BE2C (cell line): ENCODE results near the gene CNBP.
A peak's percentile ranks its signal among the peaks of the same experiment; 100 is the strongest.
"Not testable (repeated sequence)": the region's sequence is repeated elsewhere in the genome, so short reads cannot be mapped to it uniquely, and the experiment has no call there.

Experiments used
- DNase-seq: peaks from one replicate; pipeline ENCODE4 v3.0.0-alpha.2; 2020
- H3K27me3 ChIP-seq: fragments of 250-450 bp; sonication (Bioruptor Pico); 2 replicates; pipeline ENCODE4 v1.5.1; 2020; ENCODE audit warnings: mild to moderate bottlenecking
- H3K36me3 ChIP-seq: fragments of 250-450 bp; sonication (Bioruptor Pico); 2 replicates; pipeline ENCODE4 v1.5.1; 2020; ENCODE audit warnings: mild to moderate bottlenecking
- H3K4me1 ChIP-seq: fragments of 250-450 bp; sonication (Bioruptor Pico); 2 replicates; pipeline ENCODE4 v1.5.1; 2020
- H3K4me3 ChIP-seq: 2 replicates; pipeline ENCODE4 v1.5.1; 2011; ENCODE audit warnings: low read depth, low read length
- H3K9me3 ChIP-seq: fragments of 250-450 bp; sonication (Bioruptor Pico); 2 replicates; pipeline ENCODE4 v1.5.1; 2020
- CTCF ChIP-seq: IDR thresholded peaks from 2 replicates; pipeline ENCODE4 v1.5.1; 2012; ENCODE audit warnings: mild to moderate bottlenecking, low read depth, low read length

CNBP gene

GRCh38 chr3:129224984-129225393 lies 41.3 kb upstream of the CNBP start:
- Histone ChIP-seq H3K4me1 (peaks cover 2% of the 10 kb centered on the region; the same call in 1 of the 2 replicates), H3K27me3 (no peaks in the 10 kb centered on the region), H3K9me3 (no peaks in the 10 kb centered on the region), H3K4me3 (peak overlapping the region; percentile 43), H3K36me3 (no peaks in the 10 kb centered on the region)
- DNase-seq = peak; percentile 53
- no peak for TF ChIP-seq CTCF

GRCh38 chr3:129224387-129224786 lies 40.7 kb upstream of the CNBP start:
- not testable (repeated sequence) for H3K9me3 ChIP-seq, DNase-seq, H3K4me3 ChIP-seq, H3K27me3 ChIP-seq, H3K4me1 ChIP-seq, H3K36me3 ChIP-seq

- H3K9me3 ChIP-seq = no peaks in the 10 kb centered on the region
- no peak overlapping the region for H3K4me3 ChIP-seq
- H3K27me3 ChIP-seq = no peaks in the 10 kb centered on the region
- no peaks in the 10 kb centered on the region for H3K36me3 ChIP-seq
- no peaks in the 10 kb centered on the region for H3K4me1 ChIP-seq
- no peak for DNase-seq
- no peak for TF ChIP-seq CTCF
Measured at GRCh38 chr3:129218742-129219141, 35.0 kb upstream of the CNBP start.

- no peaks in the 10 kb centered on the region for H3K36me3 ChIP-seq
- no peaks in the 10 kb centered on the region for H3K9me3 ChIP-seq
- TF ChIP-seq CTCF = no peak
- H3K4me3 ChIP-seq = no peak overlapping the region
- H3K4me1 ChIP-seq = no peaks in the 10 kb centered on the region; the same call in 1 of the 2 replicates
- no peaks in the 10 kb centered on the region for H3K27me3 ChIP-seq
- DNase-seq = no peak
Measured at GRCh38 chr3:129213238-129213637, 29.5 kb upstream of the CNBP start.

- Histone ChIP-seq H3K4me3 (no peak overlapping the region), H3K36me3 (no peaks in the 10 kb centered on the region), H3K4me1 (no peaks in the 10 kb centered on the region; the same call in 1 of the 2 replicates), H3K27me3 (no peaks in the 10 kb centered on the region), H3K9me3 (no peaks in the 10 kb centered on the region)
- TF ChIP-seq CTCF = no peak
- peak; percentile 80 for DNase-seq
Measured at GRCh38 chr3:129211772-129212171, 28.1 kb upstream of the CNBP start.

- Histone ChIP-seq H3K9me3 (no peaks in the 10 kb centered on the region), H3K27me3 (no peaks in the 10 kb centered on the region), H3K4me1 (no peaks in the 10 kb centered on the region; the same call in 1 of the 2 replicates), H3K36me3 (no peaks in the 10 kb centered on the region), H3K4me3 (no peak overlapping the region)
- DNase-seq = no peak
- TF ChIP-seq CTCF = no peak
Measured at GRCh38 chr3:129211345-129211744, 27.6 kb upstream of the CNBP start.

- TF ChIP-seq CTCF = no peak
- Histone ChIP-seq H3K9me3 (no peaks in the 10 kb centered on the region), H3K4me1 (no peaks in the 10 kb centered on the region; the same call in 1 of the 2 replicates), H3K4me3 (no peak overlapping the region), H3K27me3 (no peaks in the 10 kb centered on the region), H3K36me3 (no peaks in the 10 kb centered on the region)
- no peak for DNase-seq
Measured at GRCh38 chr3:129207479-129207878, 23.8 kb upstream of the CNBP start.
